Testis (tissue), 3 donors: ENCODE measurements around the gene RET. TPM values are rescaled to one million over a fixed set of nuclear protein-coding genes. Genes with fewer than 3 reads are reported as not detected.

ENCODE experiments used
- DNase-seq: peaks from one replicate; pipeline ENCODE4 v3.0.0-alpha.2; 2019
- H3K27ac ChIP-seq, 2 donors: fragments of 200-600 bp; sonication (generic); one replicate each; pipeline ENCODE4 v1.5.1; 2019
- H3K27me3 ChIP-seq: fragments of 200-600 bp; sonication (generic); one replicate; pipeline ENCODE4 v1.5.1; 2019
- H3K36me3 ChIP-seq: fragments of 200-600 bp; sonication (generic); one replicate; pipeline ENCODE4 v1.5.1; 2017; ENCODE audit warnings: low read depth; ENCODE audit errors: missing control alignments
- H3K4me1 ChIP-seq: fragments of 200-600 bp; sonication (generic); one replicate; pipeline ENCODE4 v1.5.1; 2019
- H3K4me3 ChIP-seq, 2 donors: fragments of 200-600 bp; sonication (generic); one replicate each; pipeline ENCODE4 v1.5.1; 2017 to 2019
- H3K9me3 ChIP-seq: fragments of 200-600 bp; sonication (generic); one replicate; pipeline ENCODE4 v1.5.1; 2017
- CTCF ChIP-seq, 3 experiments: fragments of 450-650 bp in 2 of 3; fragments of 200-600 bp in 1 of 3; sonication (generic) in 1 of 3; IDR thresholded peaks; one replicate each; pipeline ENCODE4 v1.5.1; 2016 to 2019; ENCODE audit warnings: antibody characterized with exemption in 3 of 3, mild to moderate bottlenecking in 2 of 3, moderate library complexity in 1 of 3
- POLR2A ChIP-seq: fragments of 450-650 bp; IDR thresholded peaks from one replicate; pipeline ENCODE4 v1.6.1; 2017; ENCODE audit warnings: antibody characterized with exemption, mild to moderate bottlenecking, moderate library complexity
- WGBS, 2 donors: methylation state at CpG; one replicate each; pipeline ENCODE4 v1.1.5; 2018; 5-methylcytosine and 5-hydroxymethylcytosine counted together
- intact Hi-C: fragments of 100-400 bp; cut with DNase I; formaldehyde crosslinking; loops from one replicate; pipeline ENCODE4 v1.15.1; 2023; ENCODE audit warnings: low total_unique reads
- polyA plus RNA-seq: library from polyadenylated mRNA; stranded (reverse); fragments of 350-450 nt; fragmentation: Illumina TruSeq; extraction: RNeasy Lipid Tissue Mini Kit (QIAGEN cat#74804); gene quantifications from one replicate; pipeline ENCODE4 v1.2.3, GENCODE V29; 2014; ENCODE audit warnings: low read depth, low replicate concordance; ENCODE audit not compliant: insufficient read depth
- total RNA-seq, 2 donors: library from RNA; depleted of rRNA; stranded (reverse); fragments of >200 nt; gene quantifications; one replicate each; pipeline ENCODE4 v1.2.3, GENCODE V29; 2016

The RET gene
- total and polyA plus RNA-seq, 3 donors from 2014 or later, result 5.1 to 9.5 (median 7.3) TPM

DNA sequence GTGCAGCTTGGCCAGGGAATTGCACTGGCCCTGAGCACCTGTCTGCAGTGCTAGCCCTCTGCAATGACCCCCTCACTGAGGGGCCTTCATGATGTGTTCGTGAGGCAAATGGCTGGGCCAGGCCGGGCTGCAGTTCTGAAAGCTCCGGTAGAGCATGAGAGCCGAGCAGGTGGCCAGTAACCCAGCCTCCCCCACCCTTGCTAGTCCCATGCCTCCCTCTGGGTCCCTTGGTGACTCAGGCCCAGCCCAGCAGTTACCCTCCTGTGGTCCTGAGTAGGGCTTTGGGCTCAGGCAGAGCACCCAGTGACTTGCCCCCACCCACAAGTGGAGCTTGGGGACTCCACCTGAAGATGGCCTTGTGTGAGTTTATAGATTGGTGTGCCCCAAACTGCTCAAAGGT, 45.2 kb downstream of the RET start:
- Histone ChIP-seq H3K27me3 (no peaks in the 10 kb centered on the region), H3K27ac (no peak overlapping the region), H3K9me3 (no peaks in the 10 kb centered on the region), H3K36me3 (no peaks in the 10 kb centered on the region), H3K4me3 (no peak overlapping the region), H3K4me1 (no peaks in the 10 kb centered on the region)
- TF ChIP-seq CTCF (IDR thresholded peaks at IDR 0.05) (no peak), POLR2A (no peak)
- DNase-seq, result no peak
- intact Hi-C loops, result no loop called here
- 82 to 93% methylated on average over 3 to 4 of the region's 4 CpGs for whole genome bisulfite sequencing, 2 donors

- Histone ChIP-seq H3K27ac (no peak overlapping the region), H3K4me3 (no peak overlapping the region), H3K4me1 (no peaks in the 10 kb centered on the region), H3K36me3 (no peaks in the 10 kb centered on the region), H3K9me3 (no peaks in the 10 kb centered on the region), H3K27me3 (no peaks in the 10 kb centered on the region)
- no peak for DNase-seq
- TF ChIP-seq POLR2A (no peak), CTCF (IDR thresholded peaks at IDR 0.05) (no peak)
- 91 to 96% methylated on average over 7 of the region's 7 CpGs for WGBS, 2 donors
- intact Hi-C loops, result no loop called here
Observed at GRCh38 chr10:43122826-43123225, 46.0 kb downstream of the RET start.

DNA sequence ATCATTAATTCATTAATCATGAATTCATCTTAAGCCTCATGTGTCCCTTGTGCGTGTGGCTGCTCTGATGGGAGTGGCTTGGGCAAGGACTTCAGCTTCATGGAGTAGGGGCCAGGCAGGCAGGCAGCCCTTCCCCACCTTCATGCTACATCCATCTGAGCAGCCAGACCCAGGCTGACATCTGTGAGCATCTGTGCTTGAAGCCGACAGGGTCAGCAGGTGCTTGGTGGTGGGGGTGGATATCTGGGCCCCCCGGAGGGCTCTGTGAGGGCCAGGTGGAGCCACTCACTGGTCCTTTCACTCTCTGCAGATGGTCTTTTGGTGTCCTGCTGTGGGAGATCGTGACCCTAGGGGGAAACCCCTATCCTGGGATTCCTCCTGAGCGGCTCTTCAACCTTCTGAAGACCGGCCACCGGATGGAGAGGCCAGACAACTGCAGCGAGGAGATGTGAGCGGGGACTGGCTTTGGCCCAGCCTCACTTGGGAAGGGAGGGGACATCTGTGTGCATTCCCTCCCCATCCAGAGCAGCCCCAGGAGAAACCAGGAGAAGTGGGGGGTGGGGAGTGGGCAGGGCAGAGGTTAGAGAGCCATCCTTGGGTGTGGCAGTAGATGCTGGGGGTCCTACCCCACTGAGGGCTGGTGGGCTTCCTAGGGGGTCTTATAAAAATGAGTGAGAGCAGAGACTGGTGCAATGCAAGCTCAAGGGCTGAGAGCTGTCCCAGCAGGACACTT, 46.7 kb downstream of the RET start:
- intact Hi-C loops, result no loop called here
- Histone ChIP-seq H3K36me3 (no peaks in the 10 kb centered on the region), H3K4me3 (no peak overlapping the region), H3K27ac (no peak overlapping the region), H3K4me1 (no peaks in the 10 kb centered on the region), H3K9me3 (no peaks in the 10 kb centered on the region), H3K27me3 (no peaks in the 10 kb centered on the region)
- TF ChIP-seq POLR2A (no peak), CTCF (IDR thresholded peaks at IDR 0.05) (no peak)
- WGBS, 2 donors, result 86 to 92% methylated on average over 3 to 9 of the region's 9 CpGs
- no peak for DNase-seq

- WGBS, 2 donors, result 82% methylated on average over 6 of the region's 6 CpGs
Observed at GRCh38 chr10:43124094-43124521, 47.2 kb downstream of the RET start.

More at GRCh38 chr10:43124094-43124521, 47.2 kb downstream of the RET start:
- no peaks in the 10 kb centered on the region for H3K9me3 ChIP-seq
- no peak overlapping the region for H3K27ac ChIP-seq
- no peak for DNase-seq
- no peaks in the 10 kb centered on the region for H3K36me3 ChIP-seq
- no peaks in the 10 kb centered on the region for H3K27me3 ChIP-seq
- no peaks in the 10 kb centered on the region for H3K4me1 ChIP-seq
- H3K4me3 ChIP-seq, result no peak overlapping the region
- TF ChIP-seq POLR2A, result no peak
- TF ChIP-seq CTCF (IDR thresholded peaks at IDR 0.05), result no peak
- intact Hi-C loops, result no loop called here
